Activated B cell treated with CpG ODN at 0.5 μM for 24 hours (primary cell): ENCODE measurements around the gene ADD1. TPM values are rescaled to one million over a fixed set of nuclear protein-coding genes. Genes with fewer than 3 reads are reported as not detected.

Source experiments
- ATAC-seq: fragments of 200-7000 bp; cut with Tn5 transposase; one replicate; pipeline ENCODE4 v1.10.0; 2021; ENCODE audit warnings: low read depth, mild to moderate bottlenecking, moderate library complexity
- CTCF ChIA-PET: fragments of 350-600 bp; sonication (Branson Sonifier 250); formaldehyde crosslinking; loops from one replicate; lab custom pipeline; 2021; ENCODE audit warnings: antibody characterized with exemption; lab: Charles Lee
- POLR2A ChIA-PET: fragments of 350-600 bp; sonication (Branson Sonifier 250); formaldehyde crosslinking; loops from one replicate; lab custom pipeline; 2021; ENCODE audit warnings: antibody characterized with exemption; lab: Charles Lee
- DNase-seq: peaks from one replicate; pipeline ENCODE4 v3.0.0; 2022
- H3K27ac Mint-ChIP-seq: one replicate; pipeline ENCODE4 v1.8.0; 2020; ENCODE audit warnings: mixed read lengths
- H3K27me3 Mint-ChIP-seq: one replicate; pipeline ENCODE4 v1.8.0; 2021; ENCODE audit warnings: mixed read lengths
- H3K36me3 Mint-ChIP-seq: one replicate; pipeline ENCODE4 v1.8.0; 2021; ENCODE audit warnings: low read depth, mixed read lengths
- H3K4me1 Mint-ChIP-seq: one replicate; pipeline ENCODE4 v1.8.0; 2021; ENCODE audit warnings: mixed read lengths
- H3K4me3 Mint-ChIP-seq: one replicate; pipeline ENCODE4 v1.8.0; 2020; ENCODE audit warnings: mild to moderate bottlenecking, mixed read lengths
- H3K9me3 Mint-ChIP-seq: one replicate; pipeline ENCODE4 v1.8.0; 2020; ENCODE audit warnings: mixed read lengths
- CTCF ChIP-seq: fragments of 200-600 bp; IDR thresholded peaks from one replicate; pipeline ENCODE4 v1.8.0; 2022; ENCODE audit warnings: antibody characterized with exemption, mild to moderate bottlenecking
- intact Hi-C: fragments of 100-400 bp; cut with micrococcal nuclease; formaldehyde crosslinking; loops from one replicate; pipeline ENCODE4 v1.15.1; 2024
- total RNA-seq: library from RNA; stranded (reverse); gene quantifications from 2 replicates; pipeline ENCODE4 v1.2.3, GENCODE V29; 2022

Gene ADD1
- total RNA-seq, 1 donor from 2014 or later: 340 TPM

DNA sequence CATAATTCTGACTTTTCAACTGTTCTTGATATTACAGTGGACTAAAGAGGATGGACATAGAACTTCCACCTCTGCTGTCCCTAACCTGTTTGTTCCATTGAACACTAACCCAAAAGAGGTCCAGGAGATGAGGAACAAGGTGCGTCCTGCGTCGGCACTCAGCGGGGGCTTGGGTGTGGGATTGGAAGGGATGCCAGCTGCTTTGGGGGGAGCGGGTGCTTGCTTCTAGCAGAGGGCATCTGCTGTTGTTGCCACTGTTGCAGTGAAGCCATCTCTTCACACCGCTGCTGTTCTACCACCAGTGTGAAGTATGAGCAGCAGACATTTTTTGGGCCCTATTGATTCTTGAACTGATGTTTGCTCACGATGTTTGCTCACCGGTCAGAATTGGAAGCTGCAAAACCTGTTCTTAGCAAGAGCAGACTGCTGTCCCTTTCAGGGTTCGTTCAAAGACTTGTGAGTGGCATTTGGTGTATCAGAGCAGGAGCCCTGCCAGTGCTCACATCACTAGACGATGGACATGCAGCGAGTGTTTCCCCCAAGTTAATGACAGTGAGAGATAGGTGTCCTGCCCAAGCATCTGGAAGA, 64.2 kb downstream of the ADD1 start:
- intact Hi-C loops: loop anchor here (5.0 kb wide), 1 partner anchor 45 kb away; no protein-coding TSS in a partner anchor
- DNase-seq: no peak
- ChIA-PET CTCF (no interaction called here), POLR2A (no interaction called here)
- Mint-ChIP-seq H3K36me3 (peaks cover 91% of the 10 kb centered on the region), H3K9me3 (no peaks in the 10 kb centered on the region), H3K27me3 (no peaks in the 10 kb centered on the region), H3K4me1 (peaks cover 7% of the 10 kb centered on the region), H3K27ac (no peak overlapping the region), H3K4me3 (no peak overlapping the region)
- no peak for TF ChIP-seq CTCF
- ATAC-seq: no peak

- Mint-ChIP-seq H3K27me3 (no peaks in the 10 kb centered on the region), H3K27ac (no peak overlapping the region), H3K4me3 (no peak overlapping the region), H3K9me3 (no peaks in the 10 kb centered on the region), H3K36me3 (peaks cover 92% of the 10 kb centered on the region), H3K4me1 (peaks cover 7% of the 10 kb centered on the region)
- no peak for TF ChIP-seq CTCF
- ChIA-PET POLR2A (no interaction called here), CTCF (no interaction called here)
- no peak for DNase-seq
- intact Hi-C loops: loop anchor here (5.0 kb wide), 1 partner anchor 46 kb away; no protein-coding TSS in a partner anchor
- ATAC-seq: no peak
These were observed 65.0 kb downstream of the ADD1 start for GRCh38 chr4:2908686-2909085.

DNA sequence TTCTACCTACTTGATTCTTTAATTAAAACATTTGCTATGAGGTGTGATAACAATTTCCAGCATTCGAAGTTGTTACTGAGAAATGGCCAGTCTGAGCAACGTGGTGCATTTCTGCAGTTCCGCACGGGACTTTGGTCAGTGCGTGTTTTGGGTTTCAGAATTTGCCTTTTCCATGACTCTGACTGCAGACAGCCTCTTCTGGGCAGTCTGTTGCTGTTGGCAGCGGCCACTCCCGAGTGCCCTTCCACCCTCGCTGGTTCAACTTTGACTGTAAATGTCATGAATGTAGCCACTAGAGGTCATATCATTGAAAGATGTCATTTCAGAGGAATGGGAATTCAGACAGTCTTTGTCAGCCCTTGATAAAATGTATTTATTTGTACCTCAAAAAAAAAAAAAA, 65.9 kb downstream of the ADD1 start:
- ChIA-PET POLR2A (no interaction called here), CTCF (interaction anchor here (0.8 kb wide), 1 partner anchor 26 kb away, joined by 3 read pairs; no protein-coding TSS in a partner anchor)
- H3K27ac Mint-ChIP-seq: no peak overlapping the region
- H3K27me3 Mint-ChIP-seq: no peaks in the 10 kb centered on the region
- peaks cover 11% of the 10 kb centered on the region for H3K4me1 Mint-ChIP-seq
- DNase-seq: no peak
- H3K36me3 Mint-ChIP-seq: peaks cover 89% of the 10 kb centered on the region
- no peak for ATAC-seq
- H3K4me3 Mint-ChIP-seq: no peak overlapping the region
- no peak for TF ChIP-seq CTCF
- intact Hi-C loops: loop anchor here (5.0 kb wide), 1 partner anchor 47 kb away; no protein-coding TSS in a partner anchor
- H3K9me3 Mint-ChIP-seq: no peaks in the 10 kb centered on the region

DNA sequence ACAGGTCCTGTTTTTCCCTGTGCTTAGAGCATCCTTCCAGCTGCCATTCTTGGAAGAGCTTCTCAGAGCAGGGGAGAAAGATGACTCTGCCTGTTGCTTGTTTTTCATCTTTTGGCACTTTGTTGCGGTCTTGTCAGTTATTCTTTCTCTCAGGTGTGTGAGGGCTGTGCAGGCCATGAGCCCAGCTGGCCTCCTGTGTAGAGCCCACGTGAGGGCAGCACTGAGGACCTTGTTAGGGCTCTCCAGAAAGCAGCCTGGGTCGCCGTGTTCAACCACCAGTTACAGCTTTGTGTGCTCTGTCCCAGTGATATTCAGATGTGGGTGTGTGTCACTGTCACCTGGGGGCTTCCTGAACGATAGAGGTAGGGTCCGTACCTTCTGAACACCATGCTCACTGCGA, 66.8 kb downstream of the ADD1 start:
- peaks cover 90% of the 10 kb centered on the region for H3K36me3 Mint-ChIP-seq
- ATAC-seq (peak; percentile 42), DNase-seq (no peak)
- peaks cover 11% of the 10 kb centered on the region for H3K4me1 Mint-ChIP-seq
- ChIA-PET CTCF (interaction anchor here (0.8 to 1.0 kb wide), 2 partner anchors 12 to 39 kb away, joined by 3 read pairs; no protein-coding TSS in a partner anchor), POLR2A (no interaction called here)
- no peak for TF ChIP-seq CTCF
- H3K4me3 Mint-ChIP-seq: no peak overlapping the region
- H3K27ac Mint-ChIP-seq: peak overlapping the region; percentile 31
- H3K27me3 Mint-ChIP-seq: no peaks in the 10 kb centered on the region
- intact Hi-C loops: no loop called here
- no peaks in the 10 kb centered on the region for H3K9me3 Mint-ChIP-seq

- DNase-seq: no peak
- H3K27ac Mint-ChIP-seq: no peak overlapping the region
- no peak for TF ChIP-seq CTCF
- CTCF ChIA-PET: interaction anchor here (0.6 kb wide), 1 partner anchor 60 kb away, joined by 4 read pairs; no protein-coding TSS in a partner anchor
- peaks cover 2% of the 10 kb centered on the region for H3K9me3 Mint-ChIP-seq
- H3K4me3 Mint-ChIP-seq: no peak overlapping the region
- no peaks in the 10 kb centered on the region for H3K27me3 Mint-ChIP-seq
- POLR2A ChIA-PET: interaction anchor here (0.6 to 0.9 kb wide), 3 partner anchors 9 to 153 kb away, joined by 3 read pairs; no protein-coding TSS in a partner anchor
- peaks cover 88% of the 10 kb centered on the region for H3K36me3 Mint-ChIP-seq
- peaks cover 11% of the 10 kb centered on the region for H3K4me1 Mint-ChIP-seq
- intact Hi-C loops: no loop called here
- no peak for ATAC-seq
These were observed 68.2 kb downstream of the ADD1 start for GRCh38 chr4:2911868-2912267.
